ENCODE results near the gene CMSS1.

DNA sequence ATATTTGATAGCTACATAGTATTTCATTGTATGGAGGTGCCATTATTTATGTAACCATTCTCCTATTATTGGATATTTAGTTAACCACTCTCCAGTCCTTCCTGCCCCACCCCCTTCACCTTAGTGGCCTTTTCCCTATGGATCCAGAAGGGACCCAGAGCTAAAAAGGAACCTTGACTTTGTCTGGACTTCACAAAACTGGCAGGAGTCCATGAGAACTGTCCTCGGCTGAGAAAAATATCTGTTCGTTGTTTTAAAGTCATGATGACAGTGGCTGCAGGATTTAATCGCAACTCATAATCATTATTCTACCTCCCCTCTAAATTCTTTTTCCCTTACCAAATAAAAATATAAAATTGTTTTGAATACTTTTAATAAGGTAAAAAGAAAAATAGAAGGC, 129.7 kb downstream of the CMSS1 start:
- no peak for TF ChIP-seq EZH2phosphoT487 (IDR thresholded peaks at IDR 0.05; ENCODE audit: borderline replicate concordance)
- TF ChIP-seq, protein P1, sequence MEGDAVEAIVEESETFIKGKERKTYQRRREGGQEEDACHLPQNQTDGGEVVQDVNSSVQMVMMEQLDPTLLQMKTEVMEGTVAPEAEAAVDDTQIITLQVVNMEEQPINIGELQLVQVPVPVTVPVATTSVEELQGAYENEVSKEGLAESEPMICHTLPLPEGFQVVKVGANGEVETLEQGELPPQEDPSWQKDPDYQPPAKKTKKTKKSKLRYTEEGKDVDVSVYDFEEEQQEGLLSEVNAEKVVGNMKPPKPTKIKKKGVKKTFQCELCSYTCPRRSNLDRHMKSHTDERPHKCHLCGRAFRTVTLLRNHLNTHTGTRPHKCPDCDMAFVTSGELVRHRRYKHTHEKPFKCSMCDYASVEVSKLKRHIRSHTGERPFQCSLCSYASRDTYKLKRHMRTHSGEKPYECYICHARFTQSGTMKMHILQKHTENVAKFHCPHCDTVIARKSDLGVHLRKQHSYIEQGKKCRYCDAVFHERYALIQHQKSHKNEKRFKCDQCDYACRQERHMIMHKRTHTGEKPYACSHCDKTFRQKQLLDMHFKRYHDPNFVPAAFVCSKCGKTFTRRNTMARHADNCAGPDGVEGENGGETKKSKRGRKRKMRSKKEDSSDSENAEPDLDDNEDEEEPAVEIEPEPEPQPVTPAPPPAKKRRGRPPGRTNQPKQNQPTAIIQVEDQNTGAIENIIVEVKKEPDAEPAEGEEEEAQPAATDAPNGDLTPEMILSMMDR (conservative IDR thresholded peaks at IDR 0.05; ENCODE audit: low read length) = no peak

Data from Loucy (cell line).